Measurements from ENCODE around the gene HIF3A. TPM values are rescaled to one million over a fixed set of nuclear protein-coding genes. Genes with fewer than 3 reads are reported as not detected.
"Not testable (repeated sequence)": the region's sequence is repeated elsewhere in the genome, so short reads cannot be mapped to it uniquely, and the experiment has no call there.

The HIF3A gene
- total RNA-seq, 2 experiments from 2014 or later, result not detected

DNA sequence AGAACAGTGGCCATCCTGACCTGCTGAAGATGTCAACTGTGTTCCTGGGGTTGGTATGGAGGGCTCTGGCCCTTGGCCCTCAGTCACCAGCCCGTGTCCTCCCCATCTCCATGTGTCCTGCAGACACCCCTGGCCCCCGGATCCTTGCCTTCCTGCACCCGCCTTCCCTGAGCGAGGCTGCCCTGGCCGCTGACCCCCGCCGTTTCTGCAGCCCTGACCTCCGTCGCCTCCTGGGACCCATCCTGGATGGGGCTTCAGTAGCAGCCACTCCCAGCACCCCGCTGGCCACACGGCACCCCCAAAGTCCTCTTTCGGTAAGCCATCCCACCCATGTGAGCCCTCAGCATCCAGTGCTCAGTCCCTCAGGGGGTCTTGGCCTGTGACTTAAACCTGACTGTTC lies 24.8 kb downstream of the HIF3A start:
- Mint-ChIP-seq H3K4me1 (ENCODE audit: low read depth) (no peaks in the 10 kb centered on the region), H3K36me3 (ENCODE audit: low read depth) (no peaks in the 10 kb centered on the region), H3K27ac (no peak overlapping the region), H3K4me3 (no peak overlapping the region), H3K9me3 (peaks cover 4% of the 10 kb centered on the region), H3K27me3 (no peaks in the 10 kb centered on the region)
- CTCF ChIA-PET, result no interaction called here
- Histone ChIP-seq H3K36me3 (ENCODE audit: insufficient read depth, low read length) (no peaks in the 10 kb centered on the region), H3K4me3 (ENCODE audit: low read length) (no peak overlapping the region), H3K27me3 (ENCODE audit: control insufficient read depth in 1 of 2, insufficient read depth in 2 of 2, low read length in 2 of 2) (no peaks in the 10 kb centered on the region), H3K4me1 (ENCODE audit: insufficient read depth, low read length) (no peaks in the 10 kb centered on the region), H3K9me3 (ENCODE audit: control insufficient read depth in 1 of 2, insufficient read depth in 1 of 2, low read length in 2 of 2) (peaks cover 6 to 8% of the 10 kb centered on the region in 2 experiments), H3K27ac (ENCODE audit: low read depth in 1 of 2, low read length in 2 of 2) (no peak overlapping the region)
- POLR2A ChIA-PET, result no interaction called here
- no peak for TF ChIP-seq CTCF (IDR thresholded peaks at IDR 0.05)
- DNase-seq (no peak), ATAC-seq (ENCODE audit: poor library complexity) (no peak)
- intact Hi-C loops (cut with DNase I, micrococcal nuclease), result no loop called here

DNA sequence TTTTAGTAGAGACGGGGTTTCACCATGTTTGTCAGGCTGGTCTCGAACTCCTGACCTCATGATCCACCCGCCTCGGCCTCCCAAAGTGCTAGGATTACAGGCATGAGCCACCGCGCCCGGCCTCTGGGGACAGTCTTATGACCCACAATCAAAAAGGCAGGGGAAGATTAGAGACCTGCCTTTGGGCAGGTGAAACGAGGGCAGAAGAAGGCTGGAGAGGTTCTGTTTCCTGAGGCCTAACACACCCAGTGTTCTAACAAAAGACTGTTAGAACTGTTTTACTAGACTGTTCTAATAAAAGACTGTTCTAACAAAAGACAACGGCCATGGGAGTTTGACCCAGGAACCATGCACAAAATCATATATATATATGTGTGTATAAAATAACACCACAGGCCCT lies 26.4 kb downstream of the HIF3A start:
- POLR2A ChIA-PET; H3K36me3 Mint-ChIP-seq (ENCODE audit: low read depth); DNase-seq; H3K27ac Mint-ChIP-seq; H3K4me1 ChIP-seq (ENCODE audit: insufficient read depth, low read length); CTCF ChIA-PET; H3K27ac ChIP-seq (ENCODE audit: low read depth in 1 of 2, low read length in 2 of 2); H3K4me1 Mint-ChIP-seq (ENCODE audit: low read depth); H3K36me3 ChIP-seq (ENCODE audit: insufficient read depth, low read length); H3K27me3 Mint-ChIP-seq; H3K27me3 ChIP-seq (ENCODE audit: control insufficient read depth in 1 of 2, insufficient read depth in 2 of 2, low read length in 2 of 2); H3K4me3 Mint-ChIP-seq; H3K9me3 Mint-ChIP-seq; H3K4me3 ChIP-seq (ENCODE audit: low read length); intact Hi-C loops (cut with DNase I, micrococcal nuclease); ATAC-seq (ENCODE audit: poor library complexity): not testable (repeated sequence)
- H3K9me3 ChIP-seq (ENCODE audit: control insufficient read depth in 1 of 2, insufficient read depth in 1 of 2, low read length in 2 of 2), result peaks cover 18 to 22% of the 10 kb centered on the region in 2 experiments

GRCh38 chr19:46324277-46324676 lies 27.4 kb downstream of the HIF3A start:
- no peaks in the 10 kb centered on the region for H3K27me3 ChIP-seq (ENCODE audit: control insufficient read depth in 1 of 2, insufficient read depth in 2 of 2, low read length in 2 of 2)
- Mint-ChIP-seq H3K4me1 (ENCODE audit: low read depth) (no peaks in the 10 kb centered on the region), H3K36me3 (ENCODE audit: low read depth) (peaks cover 12% of the 10 kb centered on the region), H3K9me3 (peaks cover 7% of the 10 kb centered on the region), H3K4me3 (no peak overlapping the region), H3K27ac (no peak overlapping the region), H3K27me3 (no peaks in the 10 kb centered on the region)
- H3K9me3 ChIP-seq (ENCODE audit: control insufficient read depth in 1 of 2, insufficient read depth in 1 of 2, low read length in 2 of 2), result peaks cover 24 to 31% of the 10 kb centered on the region in 2 experiments
- no peak for TF ChIP-seq CTCF (IDR thresholded peaks at IDR 0.05)
- ChIA-PET CTCF (interaction anchor here (0.6 kb wide), 1 partner anchor 617 kb away, joined by 4 read pairs; no protein-coding TSS in a partner anchor), POLR2A (no interaction called here)
- ATAC-seq (ENCODE audit: poor library complexity) (no peak), DNase-seq (no peak)
- no peak overlapping the region for H3K4me3 ChIP-seq (ENCODE audit: low read length)
- no peak overlapping the region for H3K27ac ChIP-seq (ENCODE audit: low read depth in 1 of 2, low read length in 2 of 2)
- H3K36me3 ChIP-seq (ENCODE audit: insufficient read depth, low read length), result no peaks in the 10 kb centered on the region
- no peaks in the 10 kb centered on the region for H3K4me1 ChIP-seq (ENCODE audit: insufficient read depth, low read length)
- intact Hi-C loops (cut with DNase I, micrococcal nuclease), result no loop called here

GRCh38 chr19:46326608-46327007 lies 29.8 kb downstream of the HIF3A start:
- H3K27me3 ChIP-seq (ENCODE audit: control insufficient read depth in 1 of 2, insufficient read depth in 2 of 2, low read length in 2 of 2), result no peaks in the 10 kb centered on the region
- intact Hi-C loops (cut with DNase I, micrococcal nuclease), result loop anchor here in 1 of 2 experiments (5.0 kb wide), 1 partner anchor 1736 kb away; no protein-coding TSS in a partner anchor
- no peak overlapping the region for H3K27ac ChIP-seq (ENCODE audit: low read depth in 1 of 2, low read length in 2 of 2)
- ATAC-seq (ENCODE audit: poor library complexity) (no peak), DNase-seq (no peak)
- Mint-ChIP-seq H3K36me3 (ENCODE audit: low read depth) (peaks cover 12% of the 10 kb centered on the region), H3K27me3 (no peaks in the 10 kb centered on the region), H3K4me3 (no peak overlapping the region), H3K27ac (no peak overlapping the region), H3K9me3 (peaks cover 9% of the 10 kb centered on the region), H3K4me1 (ENCODE audit: low read depth) (no peaks in the 10 kb centered on the region)
- H3K4me3 ChIP-seq (ENCODE audit: low read length), result no peak overlapping the region
- TF ChIP-seq CTCF (IDR thresholded peaks at IDR 0.05), result no peak
- peaks cover 31 to 35% of the 10 kb centered on the region in 2 experiments for H3K9me3 ChIP-seq (ENCODE audit: control insufficient read depth in 1 of 2, insufficient read depth in 1 of 2, low read length in 2 of 2)
- H3K4me1 ChIP-seq (ENCODE audit: insufficient read depth, low read length), result no peaks in the 10 kb centered on the region
- ChIA-PET POLR2A (no interaction called here), CTCF (no interaction called here)
- no peaks in the 10 kb centered on the region for H3K36me3 ChIP-seq (ENCODE audit: insufficient read depth, low read length)

Measured in CD4-positive, alpha-beta T cell (primary cell).